Measurements from ENCODE around the gene E4F1.

Gene E4F1

DNA sequence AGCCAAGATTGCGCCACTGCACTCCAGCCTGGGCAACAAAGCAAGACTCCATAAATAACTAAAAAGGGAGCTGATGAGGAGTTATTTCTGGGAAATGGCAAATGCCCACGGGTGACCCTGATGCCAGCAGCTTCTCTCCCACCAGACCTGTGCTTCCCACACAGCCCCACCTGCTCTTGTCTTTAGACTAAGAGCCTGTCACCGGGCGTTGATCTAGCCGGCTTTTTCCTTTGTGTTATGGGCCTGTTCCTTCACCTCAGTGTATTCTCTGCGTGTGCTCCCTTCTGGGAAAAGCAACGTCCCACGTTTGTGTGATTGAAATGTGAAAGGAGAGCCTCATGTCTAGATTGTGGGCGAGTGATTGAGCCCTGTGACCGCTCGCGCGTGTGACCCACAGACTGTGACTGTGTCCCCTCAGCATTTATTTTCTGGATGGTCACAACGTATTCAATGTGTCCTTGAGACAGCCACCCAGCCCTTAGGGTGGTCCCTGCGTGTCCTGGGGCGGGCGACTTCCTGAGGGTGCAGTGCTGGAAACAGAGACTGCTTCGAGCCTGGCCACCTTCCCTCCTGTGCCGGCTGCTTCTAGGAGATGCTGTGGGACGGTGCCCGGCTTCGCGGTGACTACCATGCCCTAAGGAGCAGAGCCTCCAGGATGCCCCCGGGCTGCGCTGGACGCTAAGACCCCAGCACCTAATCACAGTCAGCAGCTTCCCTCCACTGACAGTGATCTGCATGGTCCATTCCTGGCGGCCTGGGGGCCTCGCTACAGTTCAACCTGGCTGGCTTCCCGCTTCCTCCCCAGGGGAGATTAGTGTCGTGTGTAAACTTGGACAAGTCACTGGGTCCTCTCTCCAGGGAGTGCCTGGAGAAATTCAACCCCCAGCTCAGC, 52.3 kb downstream of the E4F1 start:
- no peak for DNase-seq (ENCODE audit: low spot score)

DNA sequence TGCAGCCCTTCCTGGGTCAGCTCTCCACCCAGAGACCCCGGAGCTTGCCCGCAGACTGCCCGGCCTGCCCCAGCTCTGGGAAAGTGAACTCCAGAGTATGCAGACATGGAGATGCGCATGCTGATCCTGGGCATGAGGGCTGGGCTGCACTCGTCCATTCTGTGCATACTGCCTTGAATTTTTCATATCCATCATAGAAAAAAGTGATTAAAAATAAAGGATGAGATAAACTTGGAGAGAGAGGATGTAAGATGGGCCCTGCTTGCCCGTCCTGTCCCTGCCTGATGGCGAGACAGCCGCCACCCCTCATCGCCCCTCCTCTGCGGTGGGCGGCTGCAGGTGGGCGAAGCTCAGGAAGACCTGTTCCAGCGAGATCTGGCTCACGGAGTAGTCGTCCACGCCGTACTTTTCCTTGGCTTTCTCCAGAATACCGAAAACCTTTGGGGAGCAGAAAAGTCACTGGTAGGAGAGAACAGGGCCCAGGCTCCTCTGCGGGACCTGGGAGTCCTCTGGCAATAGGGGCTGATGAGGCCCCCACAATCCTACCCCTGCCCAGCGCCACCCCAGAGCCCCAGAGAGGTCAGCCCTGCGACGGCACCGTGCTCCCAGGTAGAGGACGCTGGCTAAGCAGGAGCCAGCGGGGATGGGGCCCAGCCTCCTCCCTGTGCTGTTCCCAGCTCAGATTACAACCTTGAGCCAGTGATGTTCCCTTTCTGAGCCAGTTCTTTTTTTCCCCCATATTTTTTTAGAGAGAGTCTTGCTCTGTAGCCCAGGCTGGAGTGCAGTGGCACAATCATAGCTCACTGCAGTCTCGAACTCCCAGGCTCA, 53.2 kb downstream of the E4F1 start:
- DNase-seq (ENCODE audit: low spot score), result no peak

DNA sequence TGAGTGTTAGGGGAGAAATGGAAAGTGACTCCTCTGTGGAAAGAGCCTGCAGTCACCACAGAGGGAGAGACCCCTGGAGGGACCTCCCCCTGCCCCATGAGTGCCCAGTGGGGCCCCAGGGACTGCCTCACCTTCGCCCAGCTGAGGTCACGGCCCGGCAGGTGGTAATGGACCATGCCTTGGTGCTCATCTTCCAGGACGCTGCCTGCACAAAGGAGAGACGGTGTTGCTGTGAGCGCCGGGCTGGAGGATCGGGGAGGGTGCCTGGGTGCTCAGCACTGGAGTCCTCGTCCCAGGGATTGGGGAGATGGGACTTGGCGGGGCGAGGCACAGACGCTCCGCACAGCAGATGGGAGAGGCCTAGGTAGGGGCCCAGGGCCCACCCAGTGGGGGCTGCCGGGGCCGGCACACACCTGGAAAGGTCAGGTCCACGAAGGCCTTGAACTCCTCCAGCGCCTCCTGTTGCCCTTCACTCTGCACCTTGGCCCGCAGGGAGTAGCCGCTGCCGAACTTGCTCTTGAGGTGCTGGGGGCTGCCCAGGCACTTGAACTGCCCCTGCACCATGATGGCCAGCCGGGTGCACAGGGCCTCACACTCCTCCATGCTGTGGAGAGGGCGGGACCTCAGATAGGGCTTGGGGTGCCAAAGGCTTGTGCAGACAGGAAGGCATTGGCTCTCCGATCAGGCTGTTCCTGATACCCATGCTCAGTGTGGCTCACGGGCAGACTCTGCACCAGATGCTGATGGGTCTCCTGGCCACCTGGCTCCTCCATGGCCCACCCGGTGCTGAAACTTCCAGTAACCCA, 54.3 kb downstream of the E4F1 start:
- DNase-seq (ENCODE audit: low spot score), result no peak

DNA sequence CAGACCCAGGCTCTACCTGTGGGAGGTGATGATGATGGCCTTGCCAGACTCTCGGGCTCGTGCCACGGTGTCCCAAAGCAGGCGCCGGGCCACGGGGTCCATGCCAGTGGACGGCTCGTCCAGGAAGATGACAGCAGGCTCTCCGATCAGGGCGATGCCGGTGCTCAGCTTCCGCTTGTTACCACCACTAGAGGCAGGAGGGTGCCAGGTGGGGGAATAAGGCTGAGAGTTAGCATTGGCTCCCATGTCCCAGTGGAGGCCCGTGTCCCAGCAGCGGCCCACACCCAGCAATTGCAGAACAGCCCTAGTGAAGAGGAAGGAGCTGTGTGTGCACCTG, 54.8 kb downstream of the E4F1 start:
- no peak for DNase-seq (ENCODE audit: low spot score)

DNA sequence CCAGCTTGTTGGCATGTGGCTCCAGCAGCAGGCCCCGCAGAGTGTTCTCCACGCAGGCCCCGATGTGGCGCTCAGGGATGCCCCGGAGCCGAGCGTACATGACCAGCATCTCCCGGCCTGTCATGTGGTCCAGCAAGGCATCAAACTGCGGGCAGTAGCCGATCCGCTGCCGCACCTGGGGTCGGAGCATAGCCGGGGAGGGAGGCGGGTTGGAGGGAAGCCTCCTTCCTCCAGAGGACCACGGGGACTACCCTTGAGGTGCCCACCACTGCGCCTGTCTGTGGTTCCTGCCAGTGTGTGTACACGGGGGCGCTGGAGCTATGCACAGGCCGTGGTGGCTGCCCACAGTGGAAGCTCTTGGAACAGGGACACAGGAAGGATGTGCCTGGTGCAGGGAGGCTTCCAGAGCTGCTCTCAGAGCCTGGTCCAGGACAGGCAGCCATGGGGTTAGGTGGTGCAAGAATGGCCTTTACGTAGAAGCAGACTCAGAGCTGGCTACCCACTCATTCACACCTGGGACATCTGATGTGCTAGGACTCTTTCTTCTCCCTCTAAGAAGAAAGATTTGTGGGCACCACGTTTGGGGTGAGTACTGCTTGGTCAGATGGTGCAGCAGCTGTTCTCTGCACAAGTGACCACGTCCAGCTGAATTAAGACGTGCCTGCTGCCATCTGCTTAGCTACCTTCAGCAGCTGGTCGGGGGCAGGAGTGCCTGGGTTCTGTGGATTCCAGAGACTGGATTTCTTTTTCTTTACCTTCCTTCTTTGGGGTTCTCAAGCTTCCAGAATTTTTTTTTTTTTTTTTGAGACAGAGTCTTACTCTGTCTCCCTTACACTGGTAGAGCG, 55.8 kb downstream of the E4F1 start:
- DNase-seq (ENCODE audit: low spot score), result no peak

DNA sequence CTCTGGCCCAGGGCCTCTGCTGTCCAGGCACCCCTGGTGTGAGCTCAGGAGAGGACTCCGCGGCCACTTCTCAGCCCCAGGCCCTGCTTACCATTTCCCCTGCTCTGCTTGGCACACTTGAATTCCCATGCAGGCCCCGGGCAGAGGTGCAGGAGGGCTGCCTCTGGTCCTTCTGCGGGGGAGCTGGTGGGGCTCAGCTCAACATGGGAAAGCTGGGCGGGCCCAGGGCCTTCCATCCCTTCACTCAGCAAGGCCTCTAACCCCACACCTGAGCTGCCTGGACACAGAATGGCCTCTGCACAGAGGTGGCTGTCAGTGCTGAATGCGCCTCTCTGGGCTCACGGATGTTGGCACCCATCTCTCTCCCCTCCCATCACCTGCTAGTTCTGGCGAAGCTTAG, 57.1 kb downstream of the E4F1 start:
- no peak for DNase-seq (ENCODE audit: low spot score)

DNA sequence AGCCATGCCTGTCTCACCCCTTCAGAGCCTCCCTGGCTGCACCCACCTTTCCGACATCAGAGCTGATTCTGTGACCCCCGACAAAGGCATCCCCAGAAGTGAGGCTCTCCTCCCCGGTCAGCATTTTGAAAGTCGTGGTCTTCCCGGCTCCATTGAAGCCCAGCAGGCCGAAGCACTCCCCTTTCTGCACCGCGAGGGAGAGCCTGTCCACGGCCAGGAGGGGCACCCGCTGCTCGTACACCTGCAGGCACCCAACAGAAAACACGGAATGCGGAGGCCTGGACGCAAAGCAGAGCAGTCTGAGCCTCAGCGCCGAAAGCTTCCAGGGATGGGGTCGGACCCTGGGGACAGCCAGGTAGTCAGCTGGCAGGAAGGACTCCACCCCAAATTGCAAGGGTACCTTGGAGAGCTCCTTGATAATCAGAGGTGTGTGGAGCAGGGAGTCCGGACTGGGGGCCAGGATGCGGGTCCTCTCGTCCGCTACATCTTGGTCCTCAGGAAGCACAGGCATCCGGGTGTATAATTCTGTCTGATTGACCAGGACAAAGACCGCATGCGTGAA, 57.7 kb downstream of the E4F1 start:
- DNase-seq (ENCODE audit: low spot score), result no peak

DNA sequence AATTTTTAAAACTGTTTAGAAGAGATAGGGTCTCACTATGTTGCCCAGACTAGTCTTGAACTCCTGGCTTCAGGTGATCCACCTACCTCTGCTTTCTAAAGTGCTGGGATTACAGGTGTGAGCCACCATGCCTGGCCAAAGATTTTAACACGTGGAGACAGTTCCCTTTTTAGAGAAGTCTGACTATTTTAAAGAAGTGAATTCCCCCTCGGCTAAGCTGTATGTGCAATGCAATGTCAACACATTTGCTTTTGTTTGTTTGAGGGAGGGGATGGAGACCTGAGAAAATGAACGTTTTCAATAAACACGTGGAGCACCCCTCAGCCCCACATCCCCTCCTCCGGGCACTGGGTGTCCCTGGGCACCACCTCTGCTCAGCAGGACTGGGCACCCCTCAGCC, 58.9 kb downstream of the E4F1 start:
- DNase-seq (ENCODE audit: low spot score), result no peak

DNA sequence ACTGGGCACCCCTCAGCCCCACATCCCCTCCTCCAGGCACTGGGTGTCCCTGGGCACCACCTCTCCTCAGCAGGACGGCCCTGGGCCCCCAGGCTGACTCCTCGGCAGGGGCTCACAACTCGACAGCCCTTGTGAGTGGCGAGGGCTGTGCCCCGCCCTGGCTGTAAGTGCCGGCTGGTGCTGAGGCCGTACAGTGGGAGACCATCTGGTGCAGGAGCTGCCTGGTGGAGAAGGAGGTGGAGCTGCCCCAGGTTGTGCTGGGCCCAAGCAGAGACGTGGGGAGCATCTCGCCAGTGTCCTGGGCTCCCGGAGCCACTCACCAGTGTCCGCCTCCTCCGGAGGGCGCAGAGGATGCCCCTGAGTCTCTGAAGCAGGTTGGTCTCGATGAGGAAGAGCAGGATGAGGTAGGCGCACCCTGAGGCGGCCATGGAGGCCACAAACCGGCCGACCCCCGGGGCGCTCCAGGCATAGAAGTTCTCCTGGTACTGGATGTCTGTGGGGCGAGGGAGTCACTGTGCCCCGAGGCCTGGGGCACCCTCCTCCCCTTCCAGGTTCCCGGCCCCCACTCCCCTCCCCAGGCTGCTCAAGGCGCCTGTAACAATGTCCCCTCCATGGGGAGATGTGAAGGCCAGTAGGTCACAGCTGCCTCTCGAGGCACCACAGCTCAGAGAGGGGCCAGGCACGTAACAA, 59.6 kb downstream of the E4F1 start:
- DNase-seq (ENCODE audit: low spot score), result no peak

DNA sequence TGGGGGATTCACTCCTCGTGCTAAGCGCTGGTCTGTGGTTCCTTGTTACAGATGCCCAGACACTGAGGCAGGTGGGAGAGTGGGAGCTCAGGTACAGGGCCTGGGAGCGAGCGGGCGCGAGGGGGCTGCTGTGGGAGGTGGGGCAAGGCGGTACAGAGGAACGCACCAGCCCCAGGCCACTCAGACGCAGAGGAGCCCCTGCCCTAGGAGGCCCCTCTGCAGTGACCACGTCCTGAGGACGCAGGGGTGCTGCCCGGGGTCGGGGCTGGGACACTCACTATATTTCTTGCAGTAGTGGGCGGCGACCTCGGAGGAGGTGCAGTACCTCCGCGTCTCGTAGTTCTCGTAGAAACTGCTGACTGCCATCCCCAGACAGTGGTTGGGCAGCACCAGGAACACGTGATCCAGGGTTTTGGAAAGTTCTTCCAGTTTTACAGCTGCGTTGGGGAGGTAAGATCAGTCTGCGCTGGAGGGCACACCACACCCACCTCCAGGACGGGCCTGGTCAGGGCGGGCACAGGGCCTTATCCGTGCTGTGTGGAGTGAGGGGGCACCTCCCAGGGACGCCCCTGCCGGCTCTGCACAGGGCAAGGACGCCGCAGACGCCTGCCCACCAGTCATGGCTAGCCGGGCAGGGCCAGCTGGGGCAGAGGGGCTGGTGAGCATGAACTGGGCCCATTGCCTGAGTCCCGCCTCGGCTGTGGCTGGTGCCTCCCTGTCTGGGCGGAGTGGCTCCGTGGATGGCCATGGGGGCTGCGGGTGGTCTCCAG, 60.8 kb downstream of the E4F1 start:
- no peak for DNase-seq (ENCODE audit: low spot score)

DNA sequence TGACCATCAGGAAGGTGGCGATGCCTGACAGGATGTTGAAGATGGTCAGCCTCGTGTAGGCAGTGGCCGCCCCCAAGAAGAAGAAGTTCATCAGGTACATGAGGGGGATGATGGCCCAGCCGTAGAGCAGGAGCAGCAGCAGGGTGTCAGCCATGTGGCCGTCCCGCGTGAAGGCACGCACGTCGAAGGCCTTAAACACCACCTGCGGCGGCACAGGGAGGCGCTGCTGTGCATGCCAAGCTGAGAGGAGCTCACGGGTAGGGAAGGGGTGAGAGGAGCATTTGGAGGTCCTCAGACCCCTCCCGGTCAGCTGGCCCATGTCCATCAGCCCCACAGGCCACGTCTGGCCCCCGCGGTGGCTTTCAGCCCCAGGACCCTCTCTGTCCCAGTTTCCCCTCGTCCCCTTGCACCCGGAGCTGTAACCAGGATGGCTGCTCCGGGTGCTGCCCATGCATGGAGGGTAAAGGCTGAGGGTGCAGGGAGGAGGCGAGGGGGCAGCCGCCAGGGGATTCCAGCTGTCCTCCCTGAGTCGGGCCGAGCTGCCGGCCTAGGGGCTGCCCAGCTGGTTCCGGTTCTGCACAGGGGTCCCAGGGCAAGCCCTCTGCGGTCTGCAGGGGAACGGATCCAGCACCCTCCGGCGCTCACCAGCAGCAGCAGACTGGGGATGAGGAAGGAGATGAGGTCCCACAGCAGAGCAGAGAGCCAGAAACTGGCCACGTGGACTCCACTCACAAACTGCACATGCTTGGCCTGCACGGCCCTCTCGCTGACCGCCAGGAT, 61.6 kb downstream of the E4F1 start:
- no peak for DNase-seq (ENCODE audit: low spot score)
